HepG2 (cell line): Measurements from ENCODE around the gene CIAPIN1. TPM values are rescaled to one million over a fixed set of nuclear protein-coding genes. Genes with fewer than 3 reads are reported as not detected.
A peak's percentile ranks its signal among the peaks of the same experiment; 100 is the strongest.

Experiments used
- GFI1 ChIP-seq: sonication (generic); formaldehyde crosslinking; IDR thresholded peaks from 2 replicates; pipeline ENCODE4 v1.5.0; 2020; ENCODE audit warnings: missing genetic modification reagents, mild to moderate bottlenecking, borderline replicate concordance
- HOXA3 ChIP-seq: sonication (generic); formaldehyde crosslinking; IDR thresholded peaks from 2 replicates; pipeline ENCODE4 v1.5.0; 2020; ENCODE audit warnings: missing genetic modification reagents
- NR2F6 ChIP-seq, 2 experiments: IDR thresholded peaks; 2 replicates each; pipeline ENCODE4 v1.6.1; 2016; ENCODE audit warnings: antibody characterized with exemption in 1 of 2, mild to moderate bottlenecking in 1 of 2
- SALL2 ChIP-seq: sonication (generic); formaldehyde crosslinking; IDR thresholded peaks from 2 replicates; pipeline ENCODE4 v1.8.1; 2023; ENCODE audit warnings: mild to moderate bottlenecking, missing genetic modification reagents, inconsistent platforms
- SPEN ChIP-seq: sonication (generic); formaldehyde crosslinking; IDR thresholded peaks from 2 replicates; pipeline ENCODE4 v1.5.1; 2020; ENCODE audit warnings: low read depth, mild to moderate bottlenecking, missing genetic modification reagents
- ZBTB4 ChIP-seq: sonication (generic); formaldehyde crosslinking; IDR thresholded peaks from 2 replicates; pipeline ENCODE4 v1.4.0; 2020; ENCODE audit warnings: missing genetic modification reagents, mild to moderate bottlenecking, borderline replicate concordance
- ZNF563 ChIP-seq: sonication (generic); formaldehyde crosslinking; IDR thresholded peaks from 2 replicates; pipeline ENCODE4 v1.8.0; 2022; ENCODE audit warnings: mild to moderate bottlenecking, moderate library complexity, missing genetic modification reagents
- ZNF687 ChIP-seq: sonication (generic); formaldehyde crosslinking; IDR thresholded peaks from 2 replicates; pipeline ENCODE4 v1.5.1; 2020; ENCODE audit warnings: mild to moderate bottlenecking, missing genetic modification reagents, moderate library complexity
- ZNF749 ChIP-seq: sonication (generic); formaldehyde crosslinking; IDR thresholded peaks from 2 replicates; pipeline ENCODE4 v1.8.0; 2022; ENCODE audit warnings: mild to moderate bottlenecking, missing genetic modification reagents, moderate library complexity, borderline replicate concordance
- polyA plus RNA-seq, 8 experiments: library from polyadenylated mRNA; depleted of rRNA in 3 of 8; stranded (reverse) in 7 of 8; unstranded in 1 of 8; fragments of >200 nt; fragmentation: Illumina TruSeq in 4 of 8; extraction: Trizol in 4 of 8; gene quantifications; 2 replicates each; pipeline versions ENCODE4 v1.2.1 to v1.2.3, GENCODE V29; 2011 to 2016; ENCODE audit warnings: low read depth in 4 of 8, missing spikeins in 1 of 8, mixed read lengths in 1 of 8; ENCODE audit not compliant: insufficient read depth in 1 of 8
- total RNA-seq, 5 experiments: library from RNA; depleted of rRNA; stranded (reverse); fragments of >200 nt; fragmentation: Illumina TruSeq; extraction: Trizol; gene quantifications; 2 replicates each; pipeline ENCODE4 v1.2.3, GENCODE V29; 2016; ENCODE audit warnings: low read depth in 1 of 5
- TF ChIP-seq, protein P1 (sequence below), 2 experiments: fragments of 450-650 bp in 1 of 2; sonication (generic) in 1 of 2; formaldehyde crosslinking in 1 of 2; IDR thresholded peaks; 2 replicates each; pipeline versions ENCODE4 v1.6.1 to v1.8.0; 2016 to 2022; ENCODE audit warnings: antibody characterized with exemption in 1 of 2, mild to moderate bottlenecking in 1 of 2, missing genetic modification reagents in 1 of 2

Gene CIAPIN1
- total and polyA plus RNA-seq, 2 of the 13 experiments (the other 11 are each of a cell fraction or from before 2014, with no cell fraction given) = 69.3 to 89.7 TPM

DNA sequence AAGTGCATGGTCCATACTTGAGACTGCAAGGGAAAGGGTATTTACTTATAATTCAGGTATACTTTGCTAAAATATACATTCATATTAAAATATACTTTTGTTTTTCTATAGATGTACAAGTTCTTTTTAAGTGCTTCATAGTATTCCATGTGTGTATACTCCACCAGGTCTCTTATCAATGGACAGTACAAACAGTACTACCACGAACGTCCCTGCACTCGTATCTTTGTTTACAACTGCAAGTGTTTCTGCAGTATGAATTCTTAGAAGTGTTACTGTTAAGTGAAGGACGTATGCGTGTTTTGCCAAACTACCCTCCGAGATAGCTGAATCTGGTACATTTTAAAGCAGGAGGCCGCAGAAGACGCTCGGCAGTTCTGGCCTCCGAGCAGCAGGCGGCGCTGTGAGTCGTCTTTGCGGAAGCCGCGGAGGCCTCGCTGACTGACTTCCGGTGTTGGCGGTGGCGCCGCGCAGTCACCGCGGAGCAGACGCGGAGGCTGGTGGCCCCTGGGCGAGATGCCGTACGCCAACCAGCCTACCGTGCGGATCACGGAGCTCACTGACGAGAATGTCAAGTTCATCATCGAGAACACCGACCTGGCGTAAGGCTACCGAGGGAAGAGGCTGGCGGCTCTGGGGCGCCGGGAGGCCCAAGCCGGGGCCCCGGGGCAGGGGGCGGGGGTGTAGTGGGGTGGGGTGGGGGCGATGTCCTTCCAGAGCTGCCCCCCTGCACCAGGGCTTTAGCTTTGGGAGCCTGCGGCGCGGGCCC, 15.2 kb upstream of the CIAPIN1 start, which contains the start of gene POLR2C (continued):
- TF ChIP-seq, protein P1, sequence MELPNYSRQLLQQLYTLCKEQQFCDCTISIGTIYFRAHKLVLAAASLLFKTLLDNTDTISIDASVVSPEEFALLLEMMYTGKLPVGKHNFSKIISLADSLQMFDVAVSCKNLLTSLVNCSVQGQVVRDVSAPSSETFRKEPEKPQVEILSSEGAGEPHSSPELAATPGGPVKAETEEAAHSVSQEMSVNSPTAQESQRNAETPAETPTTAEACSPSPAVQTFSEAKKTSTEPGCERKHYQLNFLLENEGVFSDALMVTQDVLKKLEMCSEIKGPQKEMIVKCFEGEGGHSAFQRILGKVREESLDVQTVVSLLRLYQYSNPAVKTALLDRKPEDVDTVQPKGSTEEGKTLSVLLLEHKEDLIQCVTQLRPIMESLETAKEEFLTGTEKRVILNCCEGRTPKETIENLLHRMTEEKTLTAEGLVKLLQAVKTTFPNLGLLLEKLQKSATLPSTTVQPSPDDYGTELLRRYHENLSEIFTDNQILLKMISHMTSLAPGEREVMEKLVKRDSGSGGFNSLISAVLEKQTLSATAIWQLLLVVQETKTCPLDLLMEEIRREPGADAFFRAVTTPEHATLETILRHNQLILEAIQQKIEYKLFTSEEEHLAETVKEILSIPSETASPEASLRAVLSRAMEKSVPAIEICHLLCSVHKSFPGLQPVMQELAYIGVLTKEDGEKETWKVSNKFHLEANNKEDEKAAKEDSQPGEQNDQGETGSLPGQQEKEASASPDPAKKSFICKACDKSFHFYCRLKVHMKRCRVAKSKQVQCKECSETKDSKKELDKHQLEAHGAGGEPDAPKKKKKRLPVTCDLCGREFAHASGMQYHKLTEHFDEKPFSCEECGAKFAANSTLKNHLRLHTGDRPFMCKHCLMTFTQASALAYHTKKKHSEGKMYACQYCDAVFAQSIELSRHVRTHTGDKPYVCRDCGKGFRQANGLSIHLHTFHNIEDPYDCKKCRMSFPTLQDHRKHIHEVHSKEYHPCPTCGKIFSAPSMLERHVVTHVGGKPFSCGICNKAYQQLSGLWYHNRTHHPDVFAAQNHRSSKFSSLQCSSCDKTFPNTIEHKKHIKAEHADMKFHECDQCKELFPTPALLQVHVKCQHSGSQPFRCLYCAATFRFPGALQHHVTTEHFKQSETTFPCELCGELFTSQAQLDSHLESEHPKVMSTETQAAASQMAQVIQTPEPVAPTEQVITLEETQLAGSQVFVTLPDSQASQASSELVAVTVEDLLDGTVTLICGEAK (IDR thresholded peaks at IDR 0.05) = peak; percentile 80
- TF ChIP-seq, protein P1 (CRISPR knock-in tag; IDR thresholded peaks at IDR 0.05) = peak; percentile 85; the same call in 1 of the 2 replicates
- TF ChIP-seq ZBTB4 (peak; percentile 76; the same call in 1 of the 2 replicates), GFI1 (CRISPR knock-in tag) (peak; percentile 53; the same call in 1 of the 2 replicates), NR2F6 (IDR thresholded peaks at IDR 0.05) (no peak; the same call in 1 of the 2 replicates), NR2F6 (CRISPR knock-in tag; IDR thresholded peaks at IDR 0.05) (peak; percentile 78), ZNF749 (CRISPR knock-in tag) (peak; percentile 83), SALL2 (CRISPR knock-in tag) (peak; percentile 99), ZNF563 (CRISPR knock-in tag) (peak; percentile 78; the same call in 1 of the 2 replicates), ZNF687 (CRISPR knock-in tag) (peak; percentile 91), SPEN (CRISPR knock-in tag) (peak; percentile 99), HOXA3 (CRISPR knock-in tag) (peak; percentile 98)
